HEK293 (cell line): ENCODE data around the gene BLVRB.
A peak's percentile ranks its signal among the peaks of the same experiment; 100 is the strongest.
"Not testable (repeated sequence)": the region's sequence is repeated elsewhere in the genome, so short reads cannot be mapped to it uniquely, and the experiment has no call there.

Experiments
- CTCF ChIA-PET: fragments of 350-600 bp; formaldehyde crosslinking; extraction: SDS; loops from one replicate; lab custom pipeline; 2021; ENCODE audit warnings: antibody characterized with exemption; lab: Yijun Ruan, JAX
- POLR2A ChIA-PET: fragments of 300-600 bp; formaldehyde crosslinking; extraction: SDS; loops from one replicate; lab custom pipeline; 2020; ENCODE audit warnings: antibody characterized with exemption, inconsistent platforms; lab: Yijun Ruan, JAX
- H3K27ac ChIP-seq: fragments of 200-500 bp; sonication (Bioruptor generic); 2 replicates; pipeline ENCODE4 v1.5.1; 2014; ENCODE audit warnings: low read depth, low read length, control low read depth, inconsistent platforms; ENCODE audit errors: extremely low read depth
- H3K36me3 ChIP-seq, 2 experiments: fragments of 200-500 bp in 1 of 2; sonication (Bioruptor generic) in 1 of 2; 1 replicate in 1 of 2; 2 replicates in 1 of 2; pipeline ENCODE4 v1.5.1; 2014 to 2017; ENCODE audit warnings: inconsistent platforms in 2 of 2, low read length in 2 of 2; ENCODE audit not compliant: control insufficient read depth in 2 of 2, insufficient read depth in 1 of 2
- H3K4me1 ChIP-seq: fragments of 200-500 bp; sonication (Bioruptor generic); 2 replicates; pipeline ENCODE4 v1.5.1; 2014; ENCODE audit warnings: mild to moderate bottlenecking, low read length, inconsistent platforms; ENCODE audit not compliant: control insufficient read depth, insufficient read depth
- H3K4me3 ChIP-seq: 2 replicates; pipeline ENCODE4 v1.5.1; 2011; ENCODE audit warnings: low read depth, mild to moderate bottlenecking, control low read depth, low read length, moderate library complexity
- H3K9me3 ChIP-seq: fragments of 200-500 bp; sonication (Bioruptor generic); 2 replicates; pipeline ENCODE4 v1.5.1; 2014; ENCODE audit warnings: low read depth, low read length, inconsistent platforms; ENCODE audit not compliant: control insufficient read depth, insufficient read depth
- BCL11A ChIP-seq: fragments of 450-650 bp; formaldehyde crosslinking; IDR thresholded peaks from 2 replicates; pipeline ENCODE4 v1.5.1; 2016; ENCODE audit warnings: low read depth, missing biosample characterization, missing genetic modification characterization
- EGR2 ChIP-seq: fragments of 450-650 bp; formaldehyde crosslinking; IDR thresholded peaks from 2 replicates; pipeline ENCODE4 v1.5.1; 2016; ENCODE audit warnings: low read depth, missing biosample characterization, missing genetic modification characterization
- GLIS1 ChIP-seq: fragments of 450-650 bp; formaldehyde crosslinking; IDR thresholded peaks from 2 replicates; pipeline ENCODE4 v1.5.1; 2016; ENCODE audit warnings: missing biosample characterization, missing genetic modification characterization
- MZF1 ChIP-seq: fragments of 450-650 bp; formaldehyde crosslinking; IDR thresholded peaks from 2 replicates; pipeline ENCODE4 v1.5.1; 2017; ENCODE audit warnings: missing biosample characterization, missing genetic modification characterization, borderline replicate concordance
- PRDM4 ChIP-seq: fragments of 450-650 bp; formaldehyde crosslinking; IDR thresholded peaks from 2 replicates; pipeline ENCODE4 v1.5.1; 2017; ENCODE audit warnings: missing biosample characterization, missing genetic modification characterization
- SP2 ChIP-seq: fragments of 450-650 bp; formaldehyde crosslinking; IDR thresholded peaks from 2 replicates; pipeline ENCODE4 v1.5.1; 2016; ENCODE audit warnings: missing biosample characterization, missing genetic modification characterization
- ZBTB10 ChIP-seq: fragments of 450-650 bp; formaldehyde crosslinking; IDR thresholded peaks from 2 replicates; pipeline ENCODE4 v1.5.1; 2016; ENCODE audit warnings: missing biosample characterization, missing genetic modification characterization
- ZBTB44 ChIP-seq: fragments of 450-650 bp; IDR thresholded peaks from 2 replicates; pipeline ENCODE4 v1.5.1; 2018; ENCODE audit warnings: missing biosample characterization, mild to moderate bottlenecking, missing genetic modification characterization
- ZFP3 ChIP-seq: fragments of 450-650 bp; formaldehyde crosslinking; IDR thresholded peaks from 2 replicates; pipeline ENCODE4 v1.5.1; 2016; ENCODE audit warnings: low read depth, missing biosample characterization, missing genetic modification characterization
- ZNF2 ChIP-seq: fragments of 450-650 bp; formaldehyde crosslinking; IDR thresholded peaks from 2 replicates; pipeline ENCODE4 v1.5.1; 2016; ENCODE audit warnings: missing biosample characterization, missing genetic modification characterization
- ZNF24 ChIP-seq: fragments of 450-650 bp; formaldehyde crosslinking; IDR thresholded peaks from 2 replicates; pipeline ENCODE4 v1.5.1; 2016; ENCODE audit warnings: missing biosample characterization, missing genetic modification characterization
- ZNF394 ChIP-seq: fragments of 450-650 bp; formaldehyde crosslinking; IDR thresholded peaks from 2 replicates; pipeline ENCODE4 v1.5.1; 2016; ENCODE audit warnings: missing biosample characterization, missing genetic modification characterization, mild to moderate bottlenecking, moderate library complexity, borderline replicate concordance
- ZNF398 ChIP-seq: fragments of 450-650 bp; formaldehyde crosslinking; IDR thresholded peaks from 2 replicates; pipeline ENCODE4 v1.5.1; 2017; ENCODE audit warnings: missing biosample characterization, missing genetic modification characterization
- ZNF501 ChIP-seq: fragments of 450-650 bp; formaldehyde crosslinking; IDR thresholded peaks from 2 replicates; pipeline ENCODE4 v1.5.1; 2016; ENCODE audit warnings: missing biosample characterization, missing genetic modification characterization
- ZNF639 ChIP-seq: fragments of 450-650 bp; formaldehyde crosslinking; IDR thresholded peaks from 2 replicates; pipeline ENCODE4 v1.5.1; 2016; ENCODE audit warnings: missing biosample characterization, missing genetic modification characterization
- ZNF777 ChIP-seq: fragments of 450-650 bp; formaldehyde crosslinking; IDR thresholded peaks from 2 replicates; pipeline ENCODE4 v1.5.1; 2017; ENCODE audit warnings: missing biosample characterization, missing genetic modification characterization, borderline replicate concordance
- ZSCAN18 ChIP-seq: fragments of 450-650 bp; formaldehyde crosslinking; IDR thresholded peaks from 2 replicates; pipeline ENCODE4 v1.5.1; 2016; ENCODE audit warnings: missing biosample characterization, missing genetic modification characterization
- ZSCAN23 ChIP-seq: fragments of 450-650 bp; formaldehyde crosslinking; IDR thresholded peaks from 2 replicates; pipeline ENCODE4 v1.5.1; 2016; ENCODE audit warnings: missing biosample characterization, missing genetic modification characterization

The BLVRB gene

GRCh38 chr19:40433391-40434216 is 31.9 kb downstream of the BLVRB start (continued):
- TF ChIP-seq ZSCAN23 (tag by site-specific recombination): peak; percentile 58; the same call in 1 of the 2 replicates
- peak; percentile 33; the same call in 1 of the 2 replicates for TF ChIP-seq ZBTB44 (tag by site-specific recombination)
- TF ChIP-seq ZNF24 (tag by site-specific recombination): 0 out of 2 replicates have a peak, but pooled peaks have one; percentile 42
- TF ChIP-seq ZSCAN18: peak; percentile 54; the same call in 1 of the 2 replicates
- TF ChIP-seq ZNF501: peak; percentile 73
- TF ChIP-seq EGR2: 0 out of 2 replicates have a peak, but pooled peaks have one; percentile 48
- TF ChIP-seq MZF1 (tag by site-specific recombination): no peak

GRCh38 chr19:40432760-40433159 is 32.8 kb downstream of the BLVRB start:
- Histone ChIP-seq H3K27ac (peak overlapping the region; percentile 100), H3K4me1 (peaks cover 16% of the 10 kb centered on the region)
- 0 out of 2 replicates have a peak, but pooled peaks have one; percentile 5 for TF ChIP-seq ZNF394 (tag by site-specific recombination)
- 0 out of 2 replicates have a peak, but pooled peaks have one; percentile 41 for TF ChIP-seq ZNF777 (tag by site-specific recombination)
- peak; percentile 54; the same call in 1 of the 2 replicates for TF ChIP-seq ZFP3
- TF ChIP-seq PRDM4 (tag by site-specific recombination): 0 out of 2 replicates have a peak, but pooled peaks have one; percentile 10
- TF ChIP-seq ZNF639 (tag by site-specific recombination): peak; percentile 12; the same call in 1 of the 2 replicates
- TF ChIP-seq ZNF2 (tag by site-specific recombination): peak; percentile 55; the same call in 1 of the 2 replicates
- TF ChIP-seq ZBTB10 (tag by site-specific recombination): peak; percentile 13; the same call in 1 of the 2 replicates
- TF ChIP-seq BCL11A: 0 out of 2 replicates have a peak, but pooled peaks have one; percentile 34
- TF ChIP-seq ZNF398: peak; percentile 7; the same call in 1 of the 2 replicates
- TF ChIP-seq SP2 (tag by site-specific recombination): 0 out of 2 replicates have a peak, but pooled peaks have one; percentile 2
- peak; percentile 6; the same call in 1 of the 2 replicates for TF ChIP-seq GLIS1 (tag by site-specific recombination)
- peak; percentile 15; the same call in 1 of the 2 replicates for TF ChIP-seq ZSCAN23 (tag by site-specific recombination)
- POLR2A ChIA-PET: interaction anchor here (0.5 to 17.1 kb wide), 11 partner anchors 8 to 231 kb away, joined by 3 to 428 read pairs (median 6); partner anchors contain the start of genes BLVRB, C19orf47, PLD3 and SERTAD1
- not testable (repeated sequence) for H3K9me3 ChIP-seq, H3K36me3 ChIP-seq, H3K4me3 ChIP-seq
- CTCF ChIA-PET: interaction anchor here (0.6 to 3.0 kb wide), 16 partner anchors 8 to 1164 kb away, joined by 3 to 21 read pairs (median 4); no protein-coding TSS in a partner anchor
